Measurements from ENCODE around the gene FEZF1.
"Not testable (repeated sequence)": the region's sequence is repeated elsewhere in the genome, so short reads cannot be mapped to it uniquely, and the experiment has no call there.

Gene FEZF1

DNA sequence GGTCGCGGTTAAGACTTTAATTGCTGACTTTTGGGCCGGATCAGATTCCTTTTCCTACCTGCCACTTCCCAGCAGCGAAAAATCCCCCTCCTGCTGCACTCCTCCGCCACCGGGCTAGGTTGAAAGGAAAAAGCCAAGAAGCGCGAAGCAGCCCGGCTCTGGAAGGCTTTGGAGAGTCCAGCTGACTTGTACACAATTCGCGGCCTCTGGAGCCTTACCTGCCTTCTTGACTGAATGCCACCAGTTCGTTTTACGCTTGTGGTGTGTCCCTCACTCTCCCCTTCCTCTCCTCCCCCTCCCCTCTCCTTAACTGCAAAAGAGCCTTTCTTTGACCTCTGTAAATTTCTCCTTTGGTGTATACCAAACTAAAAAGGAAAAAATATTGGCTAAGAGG, 2.7 kb upstream of the FEZF1 start:
- no peak for DNase-seq (ENCODE audit: low read depth in 3 of 3)

DNA sequence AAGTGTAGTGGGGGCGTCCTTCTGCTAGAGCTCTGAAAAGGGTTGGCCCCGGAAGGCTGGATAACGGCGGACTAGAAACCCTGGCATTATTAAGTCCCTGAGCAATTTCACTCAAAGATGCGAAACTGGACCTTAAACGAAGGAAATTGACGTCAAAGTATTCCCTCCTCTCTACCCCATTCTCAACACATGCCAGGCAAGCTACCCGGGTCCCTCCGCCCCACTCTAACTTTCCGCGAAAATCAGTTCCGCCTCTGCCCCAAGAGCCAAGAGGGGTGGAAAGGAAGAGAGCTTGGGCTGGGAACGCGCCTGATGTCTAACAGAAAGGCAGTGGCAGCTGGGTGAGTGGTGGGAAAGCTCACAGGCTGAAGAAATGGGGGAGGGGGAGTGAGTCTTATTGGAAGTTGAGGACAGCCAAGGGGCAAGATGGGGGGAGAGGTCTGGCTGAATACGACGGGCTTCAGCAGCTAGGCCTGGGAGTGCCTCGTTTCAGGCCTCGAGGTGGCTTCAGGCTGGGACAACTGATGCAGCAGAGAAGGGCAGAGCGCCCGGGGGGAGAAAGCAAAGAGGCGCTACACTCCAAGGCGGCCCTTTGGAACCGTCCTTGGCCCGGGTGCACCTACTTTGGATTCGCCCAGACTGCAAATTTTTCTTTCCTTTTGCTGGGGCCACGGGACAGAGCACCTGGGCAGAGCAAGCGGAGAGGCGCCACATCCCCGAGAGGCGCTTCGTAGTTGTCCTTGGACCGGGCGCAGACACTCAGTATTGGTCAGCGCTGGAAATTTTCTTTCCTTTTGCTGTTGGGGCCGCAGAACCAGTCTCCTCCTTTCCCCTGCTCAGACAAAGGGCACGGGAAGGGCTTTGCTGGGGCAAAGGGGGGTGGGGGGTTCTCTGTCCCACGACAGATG, 2.0 kb upstream of the FEZF1 start:
- DNase-seq (ENCODE audit: low read depth in 3 of 3) = no peak

DNA sequence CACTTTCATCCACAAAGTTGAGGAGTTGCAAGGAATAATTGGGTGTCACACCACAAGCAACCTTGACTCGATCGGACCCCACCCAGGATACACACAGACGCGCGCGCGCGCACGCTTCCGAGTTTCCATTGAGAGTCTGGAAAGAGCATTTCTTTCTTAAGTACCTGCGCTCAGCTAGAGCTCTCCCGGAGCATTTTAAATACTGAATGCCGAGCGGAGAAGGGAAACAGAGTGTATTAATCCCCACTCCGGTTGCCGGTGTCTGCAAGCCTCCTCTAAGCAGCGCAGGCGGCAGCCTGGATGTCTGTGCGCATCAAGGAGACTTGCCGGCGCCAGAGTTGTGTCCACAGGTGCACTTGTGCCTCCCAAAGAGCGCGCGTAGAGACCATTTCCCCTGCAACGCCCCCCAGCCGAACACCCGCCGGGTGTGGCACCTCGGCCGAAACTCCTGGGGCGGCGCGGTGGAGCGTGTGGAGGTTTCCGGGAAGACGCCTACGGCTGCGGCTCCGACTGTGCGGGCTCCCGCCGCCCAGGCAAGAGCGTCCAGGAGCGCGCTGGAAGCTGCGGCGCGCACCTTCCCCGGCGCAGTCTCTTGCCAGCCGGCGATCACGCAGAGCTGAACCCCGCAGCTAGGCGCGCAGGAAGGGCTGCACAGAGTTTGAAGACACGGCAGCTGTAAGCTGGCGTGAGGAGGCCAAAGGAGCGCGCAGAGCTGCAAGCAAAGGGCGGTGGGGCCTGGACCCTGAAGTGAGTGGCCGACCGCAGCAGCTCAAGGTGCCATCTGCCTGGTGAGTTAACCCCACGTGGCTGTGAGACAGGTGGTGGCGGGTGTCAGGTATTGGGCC, 1.1 kb upstream of the FEZF1 start:
- no peak for DNase-seq (ENCODE audit: low read depth in 3 of 3)

DNA sequence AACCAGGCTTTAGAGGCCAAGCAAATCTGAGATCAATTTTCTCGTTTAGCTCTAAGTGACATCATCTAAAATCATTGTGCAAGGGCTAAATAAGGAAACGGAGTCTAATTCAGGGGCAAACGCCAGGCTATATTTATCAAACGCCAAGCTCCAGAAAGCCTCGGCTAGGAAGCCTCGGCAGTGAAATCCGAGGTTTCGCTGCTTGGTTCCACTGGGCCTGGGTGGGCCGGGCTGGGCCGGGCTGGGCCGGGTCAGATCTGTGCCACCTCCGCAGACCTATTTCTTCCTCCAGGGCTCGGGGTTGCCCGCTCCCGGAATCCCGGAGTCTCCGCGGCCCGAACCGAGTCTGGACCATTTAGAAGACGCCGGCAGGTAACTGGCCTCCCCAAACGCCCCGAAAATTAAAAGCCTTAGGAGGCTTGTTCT, 459 bp upstream of the FEZF1 start:
- no peak for DNase-seq (ENCODE audit: low read depth in 3 of 3)

DNA sequence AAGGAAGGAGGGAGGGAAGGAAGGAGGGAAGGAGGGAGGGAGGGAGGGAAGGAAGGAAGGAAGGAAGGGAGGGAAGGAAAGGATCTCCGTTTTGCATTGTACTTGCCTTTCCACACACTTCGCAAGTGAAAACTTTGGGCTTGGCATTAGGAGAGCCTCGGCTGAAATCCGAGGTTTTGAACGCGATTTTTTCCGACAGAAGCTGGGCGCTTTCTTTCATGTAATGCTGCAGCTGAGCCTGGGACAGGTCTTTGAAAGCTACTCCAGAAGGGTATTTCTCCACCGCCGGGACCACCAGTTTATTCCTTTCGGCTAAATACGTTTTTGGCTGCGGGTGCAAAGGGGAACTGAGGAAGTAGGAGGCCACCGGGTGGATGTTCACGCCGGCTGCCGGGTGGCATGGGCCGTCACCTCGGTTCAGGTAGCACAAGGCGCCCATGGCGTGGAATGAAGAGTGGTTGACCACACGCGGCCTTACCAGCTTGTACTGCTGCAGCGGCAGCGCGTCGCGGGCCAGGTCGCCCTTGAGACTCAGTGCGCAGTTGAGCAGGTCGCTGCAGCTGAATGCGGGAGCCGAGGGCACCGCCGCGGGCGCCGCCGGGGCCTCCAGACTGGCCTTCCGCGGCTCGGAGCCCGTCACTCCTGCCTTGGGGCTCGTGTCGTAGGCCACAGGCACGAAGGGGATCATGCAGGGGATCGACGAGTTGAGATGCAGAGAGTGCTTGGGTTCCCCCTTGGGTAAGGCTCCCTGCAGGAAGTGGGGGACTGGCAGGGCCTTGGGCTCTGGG, 825 bp downstream of the FEZF1 start:
- DNase-seq (ENCODE audit: low read depth in 3 of 3) = no peak

DNA sequence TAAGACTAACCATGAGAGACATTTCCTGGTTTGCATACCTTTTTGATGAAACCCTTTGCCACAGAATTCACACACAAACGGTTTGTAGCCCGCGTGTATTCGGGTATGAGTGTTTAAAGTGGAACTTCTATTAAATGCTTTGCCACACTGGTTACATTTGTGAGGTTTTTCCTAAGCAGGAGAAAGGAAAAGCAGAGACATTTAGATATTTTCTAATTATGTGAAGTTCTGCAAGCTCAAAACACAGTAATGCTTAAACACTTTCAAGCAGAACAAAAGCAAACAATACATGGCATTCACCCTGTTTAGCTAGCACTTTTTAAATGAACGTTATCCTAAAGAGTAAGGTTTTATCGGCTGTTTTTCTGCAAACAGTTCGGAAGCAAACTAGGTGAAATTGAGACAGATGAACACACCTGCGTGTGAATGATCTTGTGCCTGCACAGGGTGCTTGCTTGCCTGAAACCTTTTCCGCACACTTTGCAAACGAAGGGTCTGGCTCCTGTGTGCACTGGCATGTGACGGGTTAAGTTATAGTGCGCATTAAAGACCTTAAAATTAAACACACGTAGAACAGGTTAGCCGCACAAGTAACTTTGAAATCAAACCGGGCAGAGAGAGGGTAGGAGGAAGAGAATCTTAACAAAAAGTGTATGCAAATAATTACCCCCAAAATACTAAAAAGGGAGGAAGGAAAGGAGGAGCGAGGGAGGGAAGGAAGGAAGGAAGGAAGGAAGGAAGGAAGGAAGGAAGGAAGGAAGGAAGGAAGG, 1.6 kb downstream of the FEZF1 start:
- DNase-seq (ENCODE audit: low read depth in 3 of 3) = no peak

DNA sequence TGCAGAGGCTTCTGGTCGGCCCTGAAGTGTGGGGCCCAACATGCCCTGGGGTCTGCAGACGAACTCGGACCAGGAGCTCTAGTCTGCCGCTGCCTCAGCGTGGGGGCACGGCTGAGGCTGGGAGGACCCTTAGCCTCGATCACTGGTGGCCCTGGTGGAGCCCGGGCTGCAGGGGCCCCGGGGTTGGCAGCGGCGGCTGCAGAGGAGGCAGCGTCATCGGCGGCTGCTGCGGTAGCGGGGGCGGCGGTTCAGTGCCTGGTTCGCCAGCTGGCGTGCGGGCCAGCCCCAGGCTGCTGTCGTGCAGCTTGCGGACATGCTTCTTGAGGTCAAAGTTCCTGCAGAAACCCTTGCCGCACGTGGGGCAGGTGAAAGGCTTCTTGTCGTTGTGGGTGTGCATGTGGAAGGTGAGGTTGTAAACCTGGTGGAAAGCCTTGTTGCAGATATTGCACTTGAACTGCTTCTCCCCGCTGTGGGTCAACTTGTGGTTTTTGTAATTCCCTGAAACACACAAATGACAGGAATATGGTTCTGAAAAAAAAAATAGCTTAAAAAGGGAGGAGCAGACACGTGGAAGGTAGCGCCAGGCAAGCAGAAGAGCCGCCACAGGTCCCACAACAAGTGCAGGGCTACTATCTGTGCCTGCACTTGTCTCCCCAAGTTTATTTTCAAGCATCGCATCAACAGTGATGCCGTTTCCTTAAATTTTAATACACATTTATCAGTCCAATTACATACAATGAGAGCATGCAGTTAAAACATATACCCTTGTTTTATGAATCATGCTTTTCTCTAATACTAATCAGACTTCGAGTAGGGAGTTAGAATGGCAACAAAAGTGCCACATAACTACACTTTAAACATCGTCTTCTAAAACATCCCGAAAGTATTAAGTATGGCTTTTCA, 2.4 kb downstream of the FEZF1 start:
- DNase-seq (ENCODE audit: low read depth in 3 of 3) = no peak

DNA sequence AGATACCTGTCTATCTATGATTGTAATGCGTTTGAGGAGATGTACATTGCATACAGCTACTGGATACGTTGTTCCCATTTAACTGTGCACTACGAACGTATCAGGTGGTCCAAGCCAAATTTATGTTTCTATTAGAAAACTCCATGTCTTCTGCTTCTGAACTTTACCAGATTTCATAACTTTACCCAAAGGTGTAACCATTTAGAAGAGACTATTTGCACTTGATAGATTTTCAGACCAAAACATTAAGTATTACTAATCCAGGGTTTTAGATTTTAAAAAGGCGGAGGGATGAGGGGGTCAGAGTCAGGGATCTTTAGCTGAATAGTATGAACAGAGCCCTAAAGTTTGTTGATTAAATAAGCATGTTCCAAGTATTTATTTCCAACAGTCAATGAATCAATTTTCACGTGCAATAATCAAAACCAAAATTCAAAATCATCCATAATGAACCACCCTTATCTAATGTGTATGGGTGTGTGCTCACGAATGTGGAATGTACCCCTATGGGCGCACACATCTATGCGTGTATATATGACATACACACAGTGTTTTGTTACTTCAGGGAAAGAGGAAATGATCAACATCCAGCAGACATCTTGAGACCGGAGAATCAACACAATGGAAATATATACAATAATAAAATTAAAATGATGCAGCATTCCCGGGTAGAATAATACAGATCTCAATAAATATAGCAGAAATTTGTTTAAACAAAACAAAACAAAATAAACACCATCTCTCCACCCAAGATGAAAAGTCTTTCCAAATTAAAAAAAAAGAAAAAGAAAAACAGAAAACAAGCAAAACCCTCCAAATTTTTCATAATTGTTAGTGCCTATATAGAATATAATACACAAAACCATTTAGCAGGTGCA, 3.4 kb downstream of the FEZF1 start:
- DNase-seq (ENCODE audit: low read depth in 3 of 3) = no peak

DNA sequence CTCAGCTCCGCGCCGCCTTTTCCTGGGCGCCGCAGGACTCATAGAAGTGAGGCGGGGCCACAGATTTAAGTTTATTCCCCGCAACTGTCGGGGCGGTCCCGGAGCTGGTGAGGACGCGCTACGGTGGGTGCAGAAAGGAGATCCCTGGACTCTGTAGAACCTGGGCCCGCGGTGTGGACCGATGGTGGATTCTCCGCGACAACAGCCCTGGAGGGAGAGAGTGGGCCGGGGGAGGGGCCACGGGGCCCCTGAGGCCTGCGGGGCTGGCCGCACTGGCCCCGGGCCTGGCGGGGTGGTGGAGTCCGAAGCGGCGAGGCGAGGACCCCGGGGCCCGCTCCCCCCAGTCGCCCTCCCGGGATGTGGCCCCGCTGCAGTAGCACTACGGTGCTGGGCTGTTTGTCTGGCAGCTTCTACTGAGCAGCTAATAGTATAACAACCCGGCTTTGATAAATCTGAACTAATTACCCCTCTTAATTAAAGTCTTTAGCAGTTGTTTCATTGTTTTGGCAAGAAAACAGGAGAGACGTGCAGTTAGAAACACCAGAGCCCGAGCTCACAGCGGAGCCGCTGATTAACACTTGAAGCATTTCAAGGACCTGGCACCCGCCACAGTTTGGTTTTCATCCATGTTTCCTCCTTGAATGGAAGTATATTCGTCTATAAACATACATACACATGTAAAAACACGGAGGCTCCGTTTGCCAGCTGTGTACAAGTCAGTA, 4.2 kb downstream of the FEZF1 start:
- DNase-seq (ENCODE audit: low read depth in 3 of 3) = no peak

DNA sequence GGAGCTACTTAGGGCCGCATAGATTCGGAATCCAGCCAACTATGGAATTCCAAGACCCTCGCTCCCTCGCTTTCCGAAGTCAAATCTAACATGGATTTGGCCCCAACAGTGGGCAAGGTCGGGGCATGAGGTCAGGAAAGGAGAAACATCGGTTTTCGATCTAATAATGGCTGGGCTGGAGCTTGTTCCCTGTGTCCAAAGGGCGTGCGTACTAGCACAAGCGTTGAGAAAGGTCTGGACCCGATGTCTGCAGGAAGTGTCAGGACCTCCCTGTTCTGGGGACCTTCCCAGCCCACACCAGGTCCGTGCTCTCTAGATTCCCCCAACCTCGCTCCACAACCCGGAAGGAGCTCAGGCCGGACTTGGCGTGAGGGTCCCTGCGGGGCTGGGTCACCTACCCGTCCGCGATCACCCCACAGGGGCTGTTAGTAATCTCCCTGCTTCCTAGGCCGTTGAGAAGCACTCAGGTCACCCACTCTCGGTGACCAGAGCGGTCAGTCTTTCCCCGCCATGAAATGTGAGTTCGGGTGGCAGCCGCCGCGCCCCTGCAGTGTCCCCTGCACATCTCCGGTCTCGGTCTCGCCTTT, 4.8 kb downstream of the FEZF1 start:
- no peak for DNase-seq (ENCODE audit: low read depth in 3 of 3)

DNA sequence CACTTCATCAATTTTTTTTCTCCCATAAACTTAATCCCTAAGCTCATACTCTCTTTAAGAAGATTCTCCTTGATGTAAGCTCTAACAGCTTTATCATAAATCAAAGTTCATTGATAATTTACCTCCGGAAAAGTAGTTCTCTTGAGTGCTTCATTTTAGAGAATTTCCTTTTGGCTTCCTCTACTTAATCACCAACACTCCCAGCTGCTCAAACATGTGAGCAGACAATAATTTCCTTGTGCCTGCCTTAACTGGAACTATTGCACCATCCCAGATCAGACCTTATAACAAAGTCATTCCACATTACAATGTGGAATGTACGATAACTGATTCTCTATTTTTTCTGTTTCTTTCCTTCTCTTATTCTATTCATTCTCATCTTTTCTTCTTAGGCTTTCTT, 5.9 kb downstream of the FEZF1 start:
- DNase-seq (ENCODE audit: low read depth in 3 of 3) = no peak

DNA sequence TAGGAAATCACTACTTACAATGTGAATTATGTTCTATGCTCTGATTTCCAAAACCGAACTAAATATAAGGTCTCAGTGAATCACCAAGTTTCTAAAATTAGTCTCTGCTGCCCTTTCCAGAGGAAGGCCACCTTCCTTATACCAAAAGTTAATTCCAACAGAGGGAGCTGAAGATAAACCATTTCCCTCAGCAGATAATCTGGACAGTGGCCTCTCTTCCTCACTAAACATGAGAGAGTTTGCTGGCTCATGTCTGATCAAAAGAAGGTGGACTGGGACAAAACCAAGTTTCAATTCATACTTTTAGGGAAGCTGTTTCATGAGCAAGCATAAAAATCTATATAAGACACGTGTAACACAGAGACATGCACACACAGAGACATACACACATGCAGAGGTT, 6.4 kb downstream of the FEZF1 start:
- DNase-seq (ENCODE audit: low read depth in 3 of 3) = no peak

DNA sequence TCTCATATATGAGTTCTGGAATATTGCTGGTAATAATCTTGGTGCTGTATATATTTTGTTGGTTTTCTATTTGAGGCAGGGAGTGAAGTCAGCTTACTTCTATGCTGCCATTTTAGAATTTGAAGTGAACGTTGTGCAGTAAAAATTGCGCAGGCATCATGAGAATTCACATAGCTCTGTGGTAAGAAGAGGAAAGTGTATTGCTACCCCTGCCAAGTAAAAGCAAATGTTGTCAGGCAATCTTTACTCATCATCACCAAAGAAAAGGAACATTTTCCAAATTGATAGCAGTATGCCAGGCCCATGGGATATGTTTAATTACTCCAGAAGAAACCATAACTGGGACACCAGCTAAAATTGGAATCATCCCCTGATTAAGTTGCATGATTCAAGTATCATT, 13.4 kb downstream of the FEZF1 start:
- DNase-seq (ENCODE audit: low read depth in 3 of 3) = no peak

DNA sequence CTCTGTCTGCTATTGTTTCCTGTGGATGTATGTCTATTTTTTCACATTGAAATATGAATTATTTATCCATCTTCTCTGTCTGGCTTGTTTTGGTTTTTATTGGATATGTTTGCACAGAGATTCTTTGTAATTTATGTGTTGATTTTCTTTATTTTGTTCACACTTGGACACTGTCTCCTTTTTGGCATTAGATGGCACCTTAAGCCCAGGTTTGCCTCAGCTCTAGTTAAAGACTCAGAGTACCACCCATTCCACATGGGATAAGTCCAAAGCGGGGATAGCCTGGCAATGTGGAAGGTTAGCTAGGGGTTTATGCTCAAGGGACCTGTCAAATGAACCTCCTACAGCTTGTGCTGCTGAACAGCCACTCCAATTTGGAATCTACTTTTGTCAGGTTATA, 14.1 kb downstream of the FEZF1 start:
- no peak for DNase-seq (ENCODE audit: low read depth in 3 of 3)

DNA sequence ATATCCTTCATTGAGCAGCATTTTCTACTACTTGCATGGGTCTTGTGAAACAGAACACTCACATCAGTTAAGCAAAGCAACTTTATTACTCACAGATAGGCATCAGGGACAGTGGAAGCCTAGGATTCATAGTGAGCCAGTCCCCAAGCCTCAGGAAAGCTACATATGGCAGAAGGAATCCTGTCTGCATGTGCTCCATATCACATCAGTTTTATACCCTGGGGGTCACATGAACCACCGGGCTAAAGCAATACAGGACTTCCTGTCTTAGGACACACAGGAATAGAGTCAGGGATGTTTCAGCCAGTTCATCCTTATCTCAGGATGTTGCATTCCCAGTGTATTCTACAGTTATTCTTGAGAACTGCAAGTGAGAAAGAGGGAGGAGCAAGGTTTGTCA, 15.1 kb downstream of the FEZF1 start:
- no peak for DNase-seq (ENCODE audit: low read depth in 3 of 3)

DNA sequence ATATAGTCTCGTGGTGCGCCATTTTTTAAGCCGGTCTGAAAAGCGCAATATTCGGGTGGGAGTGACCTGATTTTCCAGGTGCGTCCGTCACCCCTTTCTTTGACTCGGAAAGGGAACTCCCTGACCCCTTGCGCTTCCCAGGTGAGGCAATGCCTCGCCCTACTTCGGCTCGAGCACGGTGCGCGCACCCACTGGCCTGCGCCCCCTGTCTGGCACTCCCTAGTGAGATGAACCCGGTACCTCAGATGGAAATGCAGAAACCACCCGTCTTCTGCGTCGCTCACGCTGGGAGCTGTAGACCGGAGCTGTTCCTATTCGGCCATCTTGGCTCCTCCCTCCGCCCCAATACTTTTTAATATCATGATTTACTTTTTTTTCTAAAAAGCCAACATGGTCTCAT, 19.9 kb downstream of the FEZF1 start:
- not testable (repeated sequence) for DNase-seq (ENCODE audit: low read depth in 3 of 3)

DNA sequence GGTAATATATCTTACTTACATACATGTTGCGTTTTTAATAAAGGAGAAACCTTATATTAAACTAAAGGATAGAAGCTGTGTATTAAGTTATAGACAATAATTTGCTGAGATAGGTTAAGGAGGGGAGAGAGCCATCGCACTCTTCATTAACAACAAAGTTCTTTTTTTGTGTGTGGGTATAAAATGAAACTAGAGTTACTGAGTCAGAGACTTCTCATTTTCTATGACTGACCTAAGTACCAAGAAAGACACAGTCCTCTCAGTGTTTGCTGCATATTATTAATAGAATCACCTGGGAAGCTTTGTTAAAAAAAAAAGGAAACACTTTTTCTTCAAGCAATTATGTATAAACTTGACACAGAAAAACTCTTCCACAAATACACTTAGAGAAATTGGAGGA, 31.4 kb downstream of the FEZF1 start:
- DNase-seq (ENCODE audit: low read depth in 3 of 3) = no peak

DNA sequence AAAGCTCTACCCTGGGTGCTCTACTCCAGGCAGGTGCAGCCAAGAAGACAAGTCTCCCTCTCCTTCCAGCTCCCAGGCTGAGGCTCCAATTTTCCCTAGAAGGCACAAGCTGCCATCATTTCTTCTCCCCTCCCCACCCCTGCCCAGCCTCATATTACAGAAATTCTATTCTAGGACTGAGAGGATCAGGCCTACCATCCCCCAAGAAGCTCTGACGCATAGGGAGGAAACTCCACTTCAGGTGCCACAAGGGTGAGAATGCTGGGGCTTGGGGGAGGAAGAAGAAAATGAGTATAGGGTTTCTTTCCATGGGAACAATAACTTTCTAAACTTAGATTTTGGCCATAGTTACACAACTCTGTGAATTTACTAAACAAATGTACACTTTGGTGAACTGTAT, 35.3 kb downstream of the FEZF1 start:
- no peak for DNase-seq (ENCODE audit: low read depth in 3 of 3)
